PC-3 (cell line): ENCODE results near the gene ZSCAN18. TPM values are rescaled to one million over a fixed set of nuclear protein-coding genes. Genes with fewer than 3 reads are reported as not detected.

ENCODE experiments used
- ATAC-seq: fragments of 200-7000 bp; cut with Tn5 transposase; 2 replicates; pipeline ENCODE4 v1.9.1; 2020; ENCODE audit warnings: mild to moderate bottlenecking, moderate library complexity
- BruUV-seq: library from RNA; stranded (reverse); fragments of 400-500 nt; replicated peaks from 2 replicates; lab custom pipeline; 2021; lab: Mats Ljungman, UMichigan
- CTCF ChIA-PET: fragments of 300-600 bp; sonication (Branson Sonifier 250); formaldehyde crosslinking; loops from one replicate; lab custom pipeline; 2022; ENCODE audit warnings: antibody characterized with exemption; lab: Charles Lee
- POLR2A ChIA-PET: fragments of 300-600 bp; sonication (Branson Sonifier 250); formaldehyde crosslinking; loops from one replicate; lab custom pipeline; 2022; ENCODE audit warnings: antibody characterized with exemption; ENCODE audit not compliant: unreplicated experiment; lab: Charles Lee
- DNase-seq: peaks from one replicate; pipeline ENCODE4 v3.0.0-alpha.2; 2015
- H2AFZ ChIP-seq: fragments of 300-600 bp; sonication (generic); 2 replicates; pipeline ENCODE4 v1.6.0; 2016; ENCODE audit warnings: antibody characterized with exemption, low read length
- H3F3A ChIP-seq: fragments of 300-600 bp; sonication (generic); one replicate; pipeline ENCODE4 v1.6.0; 2017; ENCODE audit warnings: antibody characterized with exemption, low read length, control low read depth, mild to moderate bottlenecking; ENCODE audit not compliant: unreplicated experiment
- H3K27ac ChIP-seq: fragments of 300-600 bp; sonication (generic); 2 replicates; pipeline ENCODE4 v1.5.1; 2016; ENCODE audit warnings: mild to moderate bottlenecking, low read length
- H3K27me3 ChIP-seq: fragments of 300-600 bp; sonication (generic); 2 replicates; pipeline ENCODE4 v1.6.1; 2016; ENCODE audit warnings: low read length, mixed read lengths
- H3K36me3 ChIP-seq: fragments of 300-600 bp; sonication (generic); 2 replicates; pipeline ENCODE4 v1.6.1; 2016; ENCODE audit warnings: low read depth, mixed run types, low read length, mixed read lengths
- H3K4me1 ChIP-seq: fragments of 300-600 bp; sonication (generic); 2 replicates; pipeline ENCODE4 v1.5.1; 2016; ENCODE audit warnings: low read length; ENCODE audit not compliant: insufficient read depth
- H3K4me2 ChIP-seq: fragments of 300-600 bp; sonication (generic); 2 replicates; pipeline ENCODE4 v1.6.0; 2016; ENCODE audit warnings: low read length
- H3K4me3 ChIP-seq: fragments of 300-600 bp; sonication (generic); 2 replicates; pipeline ENCODE4 v1.5.1; 2016; ENCODE audit warnings: mild to moderate bottlenecking, low read length, mixed read lengths
- H3K79me2 ChIP-seq: fragments of 300-600 bp; sonication (generic); 2 replicates; pipeline ENCODE4 v1.6.1; 2017; ENCODE audit warnings: low read length, mixed read lengths
- H3K9ac ChIP-seq: fragments of 300-600 bp; sonication (generic); 2 replicates; pipeline ENCODE4 v1.6.0; 2016; ENCODE audit warnings: mild to moderate bottlenecking, low read length
- H3K9me2 ChIP-seq: fragments of 300-600 bp; sonication (generic); replicated peaks from 2 replicates; pipeline ENCODE4 v1.6.1; 2016; ENCODE audit warnings: mixed run types, low read length, mixed read lengths
- H3K9me3 ChIP-seq: fragments of 300-600 bp; sonication (generic); 2 replicates; pipeline ENCODE4 v1.6.1; 2016; ENCODE audit warnings: low read length, mixed read lengths
- H4K20me1 ChIP-seq: fragments of 300-600 bp; sonication (generic); 2 replicates; pipeline ENCODE4 v1.6.1; 2016; ENCODE audit warnings: low read length, mixed read lengths
- EZH2 ChIP-seq: fragments of 300-600 bp; sonication (generic); IDR thresholded peaks from one replicate; pipeline ENCODE4 v1.6.1; 2017; ENCODE audit warnings: antibody characterized with exemption, mild to moderate bottlenecking, low read length; ENCODE audit not compliant: unreplicated experiment
- EZH2phosphoT487 ChIP-seq: fragments of 300-600 bp; sonication (generic); IDR thresholded peaks from 2 replicates; pipeline ENCODE4 v1.6.1; 2018; ENCODE audit warnings: mild to moderate bottlenecking, antibody characterized with exemption, low read length, borderline replicate concordance
- intact Hi-C: fragments of 100-400 bp; cut with micrococcal nuclease; formaldehyde crosslinking; loops from 2 replicates; pipeline ENCODE4 v1.9.0; 2023
- total RNA-seq: library from RNA; depleted of rRNA; stranded (reverse); fragments of >200 nt; gene quantifications from 2 replicates; pipeline ENCODE4 v1.2.3, GENCODE V29; 2014
- TF ChIP-seq, protein P1 (sequence below): fragments of 300-600 bp; sonication (generic); conservative IDR thresholded peaks from 2 replicates; pipeline ENCODE4 v1.5.1; 2017; ENCODE audit warnings: antibody characterized with exemption, low read depth, mild to moderate bottlenecking, low read length

The ZSCAN18 gene
- total RNA-seq, 1 experiment from 2014 or later, result 0.66 TPM

DNA sequence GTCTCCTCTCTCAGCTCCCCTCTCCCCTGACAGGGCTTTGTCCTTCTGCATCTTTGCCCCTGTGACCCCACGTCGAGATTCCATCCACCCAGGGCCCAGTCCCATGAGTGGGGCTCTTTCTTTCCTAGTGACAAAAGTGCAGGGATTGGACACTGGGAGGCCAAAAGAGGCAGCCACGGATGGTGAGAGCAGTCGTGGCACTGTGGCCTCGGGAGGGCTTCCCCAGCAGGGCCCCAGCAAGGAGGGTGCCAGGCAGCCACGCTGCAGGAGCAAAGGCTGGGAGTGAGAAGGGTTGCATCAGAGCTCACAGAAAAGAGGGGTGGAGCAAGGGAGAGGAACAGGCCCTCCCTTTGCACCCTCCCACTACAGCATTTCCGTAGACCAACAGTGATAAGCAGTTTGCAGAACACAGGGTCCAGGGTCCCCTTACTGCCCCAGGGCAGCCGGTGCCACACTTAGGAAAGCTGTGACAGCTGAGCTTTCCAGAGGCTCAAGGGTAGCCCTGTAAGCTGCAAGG, 59.3 kb downstream of the ZSCAN18 start:
- ChIA-PET CTCF (no interaction called here), POLR2A (no interaction called here)
- no peaks in the 10 kb centered on the region for H3K79me2 ChIP-seq
- no peak for DNase-seq
- H3K4me2 ChIP-seq, result no peak overlapping the region
- no peaks in the 10 kb centered on the region; the same call in 1 of the 2 replicates for H3K36me3 ChIP-seq
- no peaks in the 10 kb centered on the region for H4K20me1 ChIP-seq
- H2AFZ ChIP-seq, result no peak overlapping the region
- no peak for ATAC-seq
- H3K9ac ChIP-seq, result no peak overlapping the region
- no peak overlapping the region for H3K4me3 ChIP-seq
- no peaks in the 10 kb centered on the region for H3F3A ChIP-seq
- H3K4me1 ChIP-seq, result no peaks in the 10 kb centered on the region
- no peaks in the 10 kb centered on the region for H3K9me2 ChIP-seq
- H3K9me3 ChIP-seq, result peaks cover 34% of the 10 kb centered on the region
- intact Hi-C loops, result no loop called here
- H3K27ac ChIP-seq, result no peak overlapping the region
- no TSS peak for BruUV-seq
- TF ChIP-seq EZH2 (no peak), EZH2phosphoT487 (no peak)
- TF ChIP-seq, protein P1, sequence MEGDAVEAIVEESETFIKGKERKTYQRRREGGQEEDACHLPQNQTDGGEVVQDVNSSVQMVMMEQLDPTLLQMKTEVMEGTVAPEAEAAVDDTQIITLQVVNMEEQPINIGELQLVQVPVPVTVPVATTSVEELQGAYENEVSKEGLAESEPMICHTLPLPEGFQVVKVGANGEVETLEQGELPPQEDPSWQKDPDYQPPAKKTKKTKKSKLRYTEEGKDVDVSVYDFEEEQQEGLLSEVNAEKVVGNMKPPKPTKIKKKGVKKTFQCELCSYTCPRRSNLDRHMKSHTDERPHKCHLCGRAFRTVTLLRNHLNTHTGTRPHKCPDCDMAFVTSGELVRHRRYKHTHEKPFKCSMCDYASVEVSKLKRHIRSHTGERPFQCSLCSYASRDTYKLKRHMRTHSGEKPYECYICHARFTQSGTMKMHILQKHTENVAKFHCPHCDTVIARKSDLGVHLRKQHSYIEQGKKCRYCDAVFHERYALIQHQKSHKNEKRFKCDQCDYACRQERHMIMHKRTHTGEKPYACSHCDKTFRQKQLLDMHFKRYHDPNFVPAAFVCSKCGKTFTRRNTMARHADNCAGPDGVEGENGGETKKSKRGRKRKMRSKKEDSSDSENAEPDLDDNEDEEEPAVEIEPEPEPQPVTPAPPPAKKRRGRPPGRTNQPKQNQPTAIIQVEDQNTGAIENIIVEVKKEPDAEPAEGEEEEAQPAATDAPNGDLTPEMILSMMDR, result no peak
- H3K27me3 ChIP-seq, result no peaks in the 10 kb centered on the region

DNA sequence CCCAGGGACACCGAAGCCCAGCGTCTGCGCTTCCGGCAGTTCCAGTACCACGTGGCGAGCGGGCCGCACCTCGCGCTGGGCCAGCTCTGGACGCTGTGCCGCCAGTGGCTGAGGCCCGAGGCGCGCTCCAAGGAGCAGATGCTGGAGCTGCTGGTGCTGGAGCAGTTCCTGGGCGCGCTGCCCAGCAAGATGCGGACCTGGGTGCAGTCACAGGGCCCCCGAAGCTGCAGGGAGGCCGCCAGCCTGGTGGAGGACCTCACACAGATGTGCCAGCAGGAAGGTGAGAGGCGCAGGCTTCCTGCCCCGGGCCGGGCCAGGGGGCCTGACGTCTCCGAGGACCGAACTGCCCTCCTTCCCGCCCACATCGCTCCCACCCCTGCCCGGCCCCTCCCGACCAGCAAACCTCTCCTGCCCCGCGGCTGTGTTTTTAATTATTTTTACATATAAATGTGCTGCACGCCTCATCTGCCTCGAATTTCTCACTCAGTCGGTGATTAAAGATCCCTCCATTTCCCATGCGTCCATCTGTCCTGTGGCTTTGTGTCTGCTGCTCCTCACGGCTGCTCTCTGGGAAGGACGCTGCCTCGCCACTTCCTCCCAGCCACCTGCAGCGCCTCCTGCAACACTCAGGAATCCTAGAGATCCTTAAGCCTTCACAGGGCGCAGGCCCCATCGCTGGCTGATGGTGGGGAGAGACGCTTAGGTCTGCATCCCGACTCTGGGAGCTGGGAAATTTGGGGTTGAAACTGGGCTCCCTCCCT, 59.9 kb downstream of the ZSCAN18 start:
- Histone ChIP-seq H3K79me2 (no peaks in the 10 kb centered on the region), H3F3A (no peaks in the 10 kb centered on the region), H3K9me2 (no peaks in the 10 kb centered on the region), H3K36me3 (no peaks in the 10 kb centered on the region; the same call in 1 of the 2 replicates), H3K4me2 (no peak overlapping the region), H3K4me3 (no peak overlapping the region), H3K9ac (no peak overlapping the region), H4K20me1 (no peaks in the 10 kb centered on the region), H3K4me1 (no peaks in the 10 kb centered on the region), H3K27ac (no peak overlapping the region), H3K27me3 (no peaks in the 10 kb centered on the region), H3K9me3 (peaks cover 35% of the 10 kb centered on the region), H2AFZ (no peak overlapping the region)
- no TSS peak for BruUV-seq
- intact Hi-C loops, result no loop called here
- no peak for DNase-seq
- ChIA-PET POLR2A (no interaction called here), CTCF (no interaction called here)
- ATAC-seq, result no peak
- TF ChIP-seq EZH2 (no peak), EZH2phosphoT487 (no peak)
- TF ChIP-seq, protein P1, result no peak

DNA sequence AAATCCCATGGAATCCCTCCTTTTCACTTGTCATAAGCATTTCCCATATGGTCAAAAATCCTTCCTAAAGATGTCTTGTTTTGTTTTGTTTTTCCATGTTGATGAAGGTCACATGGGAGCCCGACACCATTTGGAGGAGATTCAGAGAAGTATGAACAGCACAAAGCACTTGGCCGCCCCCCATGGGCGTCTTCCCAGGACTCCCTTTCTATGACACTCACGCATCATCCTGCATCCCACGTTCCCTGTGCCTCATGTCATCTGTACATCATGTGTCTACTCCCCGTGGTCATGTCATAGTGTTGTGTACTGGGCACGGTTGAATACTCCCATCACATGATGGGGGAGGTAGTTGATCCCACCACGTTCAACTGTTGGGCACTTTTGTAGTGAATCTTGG, 62.2 kb downstream of the ZSCAN18 start:
- H3K4me2 ChIP-seq, result no peak overlapping the region
- POLR2A ChIA-PET, result no interaction called here
- BruUV-seq, result no TSS peak
- DNase-seq (no peak), ATAC-seq (no peak)
- no peaks in the 10 kb centered on the region for H3K4me1 ChIP-seq
- H3K27me3 ChIP-seq, result no peaks in the 10 kb centered on the region
- no peaks in the 10 kb centered on the region for H3K9me2 ChIP-seq
- H2AFZ ChIP-seq, result no peak overlapping the region
- no peaks in the 10 kb centered on the region for H4K20me1 ChIP-seq
- no peak overlapping the region for H3K9ac ChIP-seq
- peaks cover 32% of the 10 kb centered on the region for H3K9me3 ChIP-seq
- no peaks in the 10 kb centered on the region for H3K79me2 ChIP-seq
- intact Hi-C loops, result no loop called here
- TF ChIP-seq EZH2phosphoT487 (no peak), EZH2 (no peak)
- TF ChIP-seq, protein P1, result no peak
- H3K27ac ChIP-seq, result no peak overlapping the region
- no peaks in the 10 kb centered on the region; the same call in 1 of the 2 replicates for H3K36me3 ChIP-seq
- H3F3A ChIP-seq, result no peaks in the 10 kb centered on the region
- CTCF ChIA-PET, result no interaction called here
- no peak overlapping the region for H3K4me3 ChIP-seq
